NB4 (cell line): ENCODE measurements around the gene DIMT1.

Experiments
- MYC ChIP-seq: IDR thresholded peaks from 2 replicates; pipeline ENCODE4 v1.6.1; 2011; ENCODE audit warnings: low read depth, low read length
- POLR2A ChIP-seq: IDR thresholded peaks from 2 replicates; pipeline ENCODE4 v1.6.1; 2011; ENCODE audit warnings: mild to moderate bottlenecking; ENCODE audit not compliant: insufficient read length; ENCODE audit errors: extremely low read depth
- TF ChIP-seq, protein P1 (sequence below): IDR thresholded peaks from one replicate; pipeline ENCODE4 v1.5.1; 2012; ENCODE audit warnings: low read depth, low read length
- TF ChIP-seq, protein P2 (sequence below): IDR thresholded peaks from 2 replicates; pipeline ENCODE4 v1.6.1; 2011; ENCODE audit warnings: low read depth, low read length

DNA sequence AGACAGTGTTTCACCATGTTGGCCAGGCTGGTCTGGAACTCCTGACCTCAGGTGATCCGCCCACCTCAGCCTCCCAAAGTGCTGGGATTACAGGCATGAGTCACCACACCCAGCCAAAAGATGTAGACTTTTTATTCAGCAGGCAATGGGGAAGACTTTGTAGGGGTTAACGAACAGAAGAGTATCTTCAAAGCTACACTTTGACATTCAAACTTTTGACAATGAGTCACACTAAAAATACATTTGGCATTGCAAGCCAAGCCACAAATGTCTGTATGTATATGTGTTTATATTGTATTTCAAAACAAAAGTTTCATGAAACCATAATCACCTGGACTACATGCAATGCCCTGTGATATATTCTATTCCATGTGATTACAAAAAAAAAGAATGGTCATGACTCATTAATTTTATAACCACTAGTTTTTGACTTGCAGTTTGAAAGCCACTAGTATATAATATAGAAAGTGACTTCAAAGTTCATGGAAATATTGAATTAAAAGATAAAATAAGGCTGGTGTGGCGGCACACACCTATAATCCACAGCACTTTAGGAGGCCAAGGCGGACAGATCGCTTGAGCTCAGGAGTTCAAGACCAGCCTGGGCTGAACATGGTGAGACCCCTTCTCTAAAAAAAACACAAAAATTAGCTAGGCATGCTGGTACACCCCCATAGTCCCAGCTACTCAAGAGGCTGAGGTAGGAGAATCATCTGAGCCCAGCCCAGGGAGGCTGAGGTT, 8.3 kb downstream of the DIMT1 start:
- TF ChIP-seq, protein P1, sequence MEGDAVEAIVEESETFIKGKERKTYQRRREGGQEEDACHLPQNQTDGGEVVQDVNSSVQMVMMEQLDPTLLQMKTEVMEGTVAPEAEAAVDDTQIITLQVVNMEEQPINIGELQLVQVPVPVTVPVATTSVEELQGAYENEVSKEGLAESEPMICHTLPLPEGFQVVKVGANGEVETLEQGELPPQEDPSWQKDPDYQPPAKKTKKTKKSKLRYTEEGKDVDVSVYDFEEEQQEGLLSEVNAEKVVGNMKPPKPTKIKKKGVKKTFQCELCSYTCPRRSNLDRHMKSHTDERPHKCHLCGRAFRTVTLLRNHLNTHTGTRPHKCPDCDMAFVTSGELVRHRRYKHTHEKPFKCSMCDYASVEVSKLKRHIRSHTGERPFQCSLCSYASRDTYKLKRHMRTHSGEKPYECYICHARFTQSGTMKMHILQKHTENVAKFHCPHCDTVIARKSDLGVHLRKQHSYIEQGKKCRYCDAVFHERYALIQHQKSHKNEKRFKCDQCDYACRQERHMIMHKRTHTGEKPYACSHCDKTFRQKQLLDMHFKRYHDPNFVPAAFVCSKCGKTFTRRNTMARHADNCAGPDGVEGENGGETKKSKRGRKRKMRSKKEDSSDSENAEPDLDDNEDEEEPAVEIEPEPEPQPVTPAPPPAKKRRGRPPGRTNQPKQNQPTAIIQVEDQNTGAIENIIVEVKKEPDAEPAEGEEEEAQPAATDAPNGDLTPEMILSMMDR = no peak
- TF ChIP-seq, protein P2, sequence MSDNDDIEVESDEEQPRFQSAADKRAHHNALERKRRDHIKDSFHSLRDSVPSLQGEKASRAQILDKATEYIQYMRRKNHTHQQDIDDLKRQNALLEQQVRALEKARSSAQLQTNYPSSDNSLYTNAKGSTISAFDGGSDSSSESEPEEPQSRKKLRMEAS = no peak
- no peak for TF ChIP-seq MYC
- no peak for TF ChIP-seq POLR2A
